Naive B cell (primary cell): Measurements from ENCODE around the gene C19orf25. TPM values are rescaled to one million over a fixed set of nuclear protein-coding genes. Genes with fewer than 3 reads are reported as not detected.
A peak's percentile ranks its signal among the peaks of the same experiment; 100 is the strongest.

ENCODE experiments used
- ATAC-seq, 2 donors: fragments of 150-1000 bp; cut with Tn5 transposase; 2 replicates each; pipeline ENCODE4 v1.10.0; 2021; ENCODE audit warnings: low read depth in 2 of 2, mild to moderate bottlenecking in 2 of 2, moderate library complexity in 2 of 2
- DNase-seq: peaks from one replicate; pipeline ENCODE4 v3.0.0; 2022
- H3K27ac Mint-ChIP-seq, 6 donors: one replicate each; pipeline ENCODE4 v1.8.0; 2020 to 2022; ENCODE audit warnings: mild to moderate bottlenecking in 6 of 6, mixed read lengths in 6 of 6, moderate library complexity in 5 of 6, inconsistent platforms in 2 of 6
- H3K27me3 Mint-ChIP-seq, 3 donors: one replicate each; pipeline ENCODE4 v1.8.0; 2021 to 2022; ENCODE audit warnings: mixed read lengths in 3 of 3, mild to moderate bottlenecking in 1 of 3
- H3K36me3 Mint-ChIP-seq, 2 donors: one replicate each; pipeline ENCODE4 v1.8.0; 2020 to 2022; ENCODE audit warnings: mixed read lengths in 2 of 2, inconsistent platforms in 1 of 2, mild to moderate bottlenecking in 1 of 2
- H3K4me1 Mint-ChIP-seq, 3 donors: one replicate each; pipeline ENCODE4 v1.8.0; 2020 to 2022; ENCODE audit warnings: mixed read lengths in 3 of 3, inconsistent platforms in 1 of 3, mild to moderate bottlenecking in 1 of 3, moderate library complexity in 1 of 3
- H3K4me3 Mint-ChIP-seq, 8 donors: one replicate each; pipeline ENCODE4 v1.8.0; 2020 to 2022; ENCODE audit warnings: mild to moderate bottlenecking in 8 of 8, mixed read lengths in 8 of 8, moderate library complexity in 8 of 8, inconsistent platforms in 2 of 8
- H3K9me3 Mint-ChIP-seq, 7 donors: one replicate each; pipeline ENCODE4 v1.8.0; 2020 to 2022; ENCODE audit warnings: mixed read lengths in 7 of 7, mild to moderate bottlenecking in 5 of 7, inconsistent platforms in 2 of 7, moderate library complexity in 1 of 7
- polyA plus RNA-seq, 6 donors: library from polyadenylated mRNA; unstranded; fragments of 300-500 nt; fragmentation: Illumina TruSeq; gene quantifications; one replicate each; pipeline ENCODE4 v1.2.3, GENCODE V29; 2021; ENCODE audit warnings: low read depth in 6 of 6

Gene C19orf25
- polyA plus RNA-seq, 6 donors from 2014 or later: 39.0 to 78.2 (median 46.9) TPM

DNA sequence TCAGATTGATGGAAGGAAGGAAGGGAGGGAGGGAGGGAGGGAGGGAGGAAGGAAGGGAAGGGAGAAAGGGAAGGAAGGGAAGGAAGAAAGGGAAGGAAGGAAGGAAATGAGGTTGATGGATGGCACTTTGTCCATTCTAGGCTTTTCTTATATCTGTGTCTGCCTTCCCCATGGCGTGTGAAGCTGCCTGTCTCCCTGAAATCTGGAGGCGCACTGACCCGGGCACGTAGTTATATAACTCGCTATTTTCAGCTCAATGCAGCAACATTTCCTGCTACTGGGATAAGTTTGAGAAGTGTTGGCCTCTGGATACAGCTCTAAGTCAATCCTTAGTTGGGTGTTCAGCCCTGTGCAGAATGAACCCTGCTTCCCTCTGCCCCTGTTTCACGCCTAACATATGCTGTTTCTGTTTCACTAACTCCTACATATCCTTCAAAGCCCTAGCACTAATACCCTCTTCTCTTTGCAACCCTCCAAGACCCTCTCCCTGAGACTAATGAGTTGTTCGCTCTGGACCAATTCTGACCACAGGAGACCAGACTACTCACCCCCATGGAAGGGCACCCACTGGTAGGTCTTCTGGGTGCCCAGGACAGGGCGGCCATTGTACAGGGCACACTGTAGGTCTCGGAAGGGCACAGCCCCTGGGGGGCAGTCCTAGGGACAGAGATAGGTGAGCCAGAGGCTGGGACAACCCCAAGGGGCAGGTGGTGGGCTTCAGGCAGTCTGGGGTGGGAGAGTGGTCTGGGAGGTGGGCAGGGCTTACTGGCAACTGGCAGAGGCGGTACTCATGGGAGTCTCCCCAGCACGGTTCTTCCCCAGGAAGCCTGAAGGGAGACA lies 30.8 kb upstream of the C19orf25 start:
- no peak for DNase-seq
- H3K27me3 Mint-ChIP-seq: peaks cover 24 to 82% (median 55%) of the 10 kb centered on the region in 3 donors
- peak overlapping the region in 1 of 6 donors; percentile 39 for H3K27ac Mint-ChIP-seq
- H3K4me3 Mint-ChIP-seq: peak overlapping the region in 3 of 8 donors; percentile 2 to 49 (median 48)
- ATAC-seq: no peak
- peaks cover 10 to 24% (median 19%) of the 10 kb centered on the region in 3 donors for H3K4me1 Mint-ChIP-seq
- H3K9me3 Mint-ChIP-seq: peaks cover 0 to 16% (median 9%) of the 10 kb centered on the region in 7 donors
- H3K36me3 Mint-ChIP-seq: peaks cover 0 to 7% of the 10 kb centered on the region in 2 donors

DNA sequence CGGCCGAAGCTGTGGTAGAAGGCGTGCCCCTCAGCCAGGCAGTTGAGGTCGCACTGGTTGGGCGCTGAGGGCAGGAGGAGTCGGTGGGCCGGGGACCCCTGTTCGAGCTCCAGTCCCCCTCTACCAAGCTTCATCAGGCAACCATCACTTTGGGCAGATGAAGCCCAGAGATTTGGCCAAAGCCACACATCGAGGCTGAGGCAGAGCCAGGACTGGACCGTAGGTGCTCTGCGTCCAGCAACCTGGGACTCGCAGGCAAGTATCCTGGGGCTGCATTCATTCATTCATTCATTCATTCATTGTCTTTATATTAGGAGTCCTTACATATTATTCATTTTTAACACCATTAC lies 29.5 kb upstream of the C19orf25 start:
- H3K27me3 Mint-ChIP-seq: peaks cover 31 to 83% (median 47%) of the 10 kb centered on the region in 3 donors
- no peak for ATAC-seq
- H3K9me3 Mint-ChIP-seq: peaks cover 0 to 18% (median 9%) of the 10 kb centered on the region in 7 donors
- H3K4me3 Mint-ChIP-seq: peak overlapping the region in 4 of 8 donors; percentile 31 to 86 (median 64)
- H3K4me1 Mint-ChIP-seq: peaks cover 10 to 22% (median 16%) of the 10 kb centered on the region in 3 donors
- H3K27ac Mint-ChIP-seq: peak overlapping the region in 2 of 6 donors; percentile 20 to 47
- peaks cover 0 to 7% of the 10 kb centered on the region in 2 donors for H3K36me3 Mint-ChIP-seq
- no peak for DNase-seq

DNA sequence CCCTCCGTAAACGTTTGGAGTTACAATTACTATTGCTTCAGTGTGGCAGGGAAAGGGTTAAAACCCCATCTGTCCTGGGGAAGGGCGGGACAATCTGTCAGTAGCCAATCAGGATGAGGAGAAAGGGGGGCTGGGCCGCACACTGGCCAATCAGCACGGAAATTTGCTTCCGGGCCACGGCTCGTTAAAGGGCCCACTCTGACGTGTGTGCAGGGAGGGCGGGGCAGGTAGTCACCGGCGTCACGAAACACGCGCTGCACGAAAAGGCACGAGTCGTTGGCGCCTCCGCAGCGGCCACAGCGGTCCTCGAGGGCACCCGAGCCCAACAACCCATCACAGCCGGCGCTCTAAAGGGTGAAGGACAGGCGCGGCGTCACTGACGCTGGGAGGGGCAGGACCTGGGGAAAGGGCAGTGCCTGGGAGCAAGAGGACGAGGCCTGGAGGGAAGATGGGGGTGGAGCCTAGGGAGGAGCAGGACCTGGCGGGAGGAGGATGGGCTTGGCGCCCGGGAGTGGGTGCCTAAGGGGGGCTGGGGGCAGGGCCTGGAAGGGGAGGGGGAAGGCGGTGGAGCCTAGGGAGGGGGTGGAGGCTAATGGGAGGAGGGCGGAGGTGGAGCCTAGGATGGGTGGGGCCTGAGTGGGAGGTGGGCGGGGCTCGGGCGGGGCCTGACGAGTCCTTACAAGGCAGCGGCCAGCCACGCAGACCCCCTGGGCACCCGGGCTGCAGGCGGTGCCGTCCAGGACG lies 28.9 kb upstream of the C19orf25 start:
- DNase-seq (peak; percentile 84), ATAC-seq (peak; percentile 89 to 92)
- peaks cover 31 to 89% (median 47%) of the 10 kb centered on the region in 3 donors for H3K27me3 Mint-ChIP-seq
- peak overlapping the region; percentile 66 to 91 (median 86) for H3K4me3 Mint-ChIP-seq
- H3K9me3 Mint-ChIP-seq: peaks cover 0 to 18% (median 9%) of the 10 kb centered on the region in 7 donors
- H3K27ac Mint-ChIP-seq: peak overlapping the region; percentile 82 to 98 (median 94)
- peaks cover 0 to 7% of the 10 kb centered on the region in 2 donors for H3K36me3 Mint-ChIP-seq
- peaks cover 10 to 24% (median 16%) of the 10 kb centered on the region in 3 donors for H3K4me1 Mint-ChIP-seq

DNA sequence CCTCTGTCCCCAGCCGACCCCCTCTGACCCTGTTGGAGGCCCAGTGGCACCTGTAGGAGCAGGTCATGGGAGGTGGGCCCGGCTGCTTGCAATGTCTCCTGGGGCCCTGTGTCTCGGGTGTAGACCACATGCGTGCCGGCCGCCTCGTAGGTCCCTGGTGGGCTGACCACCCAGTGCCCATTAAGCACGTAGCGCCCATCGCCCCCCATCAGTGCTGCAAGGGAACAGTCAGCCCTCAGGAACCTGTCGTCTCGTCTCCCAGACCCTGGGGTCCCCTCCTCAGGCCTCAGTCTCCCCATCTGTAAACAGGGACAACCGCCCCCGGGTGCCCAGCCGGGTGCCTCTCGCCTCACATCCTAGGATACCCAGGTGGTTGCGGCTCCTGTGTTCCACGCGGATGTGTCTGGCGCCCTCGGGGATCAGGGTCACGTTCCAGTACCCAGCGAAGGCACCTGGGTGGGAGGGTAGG lies 28.2 kb upstream of the C19orf25 start:
- peaks cover 0 to 18% (median 9%) of the 10 kb centered on the region in 7 donors for H3K9me3 Mint-ChIP-seq
- peaks cover 0 to 7% of the 10 kb centered on the region in 2 donors for H3K36me3 Mint-ChIP-seq
- peak overlapping the region in 6 of 8 donors; percentile 66 to 91 (median 82) for H3K4me3 Mint-ChIP-seq
- H3K27me3 Mint-ChIP-seq: peaks cover 31 to 89% (median 47%) of the 10 kb centered on the region in 3 donors
- ATAC-seq: no peak
- no peak for DNase-seq
- H3K27ac Mint-ChIP-seq: peak overlapping the region; percentile 82 to 98 (median 94)
- H3K4me1 Mint-ChIP-seq: peaks cover 10 to 22% (median 16%) of the 10 kb centered on the region in 3 donors

DNA sequence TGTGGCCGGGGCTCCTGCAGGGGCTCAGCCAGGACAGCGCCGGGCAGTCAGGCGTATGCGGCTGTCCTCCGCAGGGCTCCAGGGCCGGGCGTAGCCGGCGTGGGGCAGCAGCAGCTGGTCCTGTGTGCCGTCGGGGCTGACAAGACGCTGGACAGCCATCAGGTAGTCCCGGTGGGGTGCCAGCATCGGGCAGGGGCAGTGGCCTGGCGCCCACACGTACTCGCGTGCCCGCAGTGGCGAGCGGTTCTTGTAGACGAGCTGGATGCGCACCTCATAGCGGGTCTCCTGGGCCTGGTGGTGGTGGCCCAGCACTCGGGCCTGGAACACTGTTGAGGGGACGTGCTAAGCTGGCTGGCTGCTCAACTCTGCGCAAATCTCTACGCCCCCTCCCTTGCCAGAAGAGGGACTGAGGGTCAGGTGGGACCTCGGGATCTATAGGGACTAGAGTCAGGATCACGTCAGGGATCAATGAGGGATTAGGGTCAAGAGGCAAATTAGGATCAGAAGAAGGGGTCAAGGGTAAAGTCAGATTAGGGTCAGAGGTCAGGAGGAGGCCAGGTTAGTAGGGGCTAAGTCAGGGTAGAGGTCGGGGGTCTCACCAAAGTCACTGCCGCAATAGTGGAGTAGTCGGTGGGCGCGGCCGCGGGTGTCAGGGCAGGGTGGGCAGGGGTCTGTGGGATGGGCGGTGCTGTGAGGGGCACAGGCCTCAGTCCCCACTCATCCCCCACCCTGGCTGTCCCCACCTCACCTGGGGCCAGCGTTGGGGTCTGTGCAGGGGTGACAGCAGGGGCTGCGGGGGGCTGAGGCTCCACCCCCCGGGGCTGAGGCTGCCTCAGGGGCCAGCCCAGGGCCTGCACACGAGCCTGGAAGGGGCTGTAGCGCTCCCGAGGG lies 27.2 kb upstream of the C19orf25 start:
- Mint-ChIP-seq H3K36me3 (peaks cover 0 to 7% of the 10 kb centered on the region in 2 donors), H3K27ac (peak overlapping the region in 3 of 6 donors; percentile 59 to 78 (median 73)), H3K9me3 (peaks cover 0 to 18% (median 9%) of the 10 kb centered on the region in 7 donors), H3K4me1 (peaks cover 10 to 22% (median 16%) of the 10 kb centered on the region in 3 donors), H3K4me3 (peak overlapping the region in 3 of 8 donors; percentile 10 to 22 (median 14)), H3K27me3 (peaks cover 30 to 83% (median 39%) of the 10 kb centered on the region in 3 donors)
- DNase-seq (no peak), ATAC-seq (no peak)

DNA sequence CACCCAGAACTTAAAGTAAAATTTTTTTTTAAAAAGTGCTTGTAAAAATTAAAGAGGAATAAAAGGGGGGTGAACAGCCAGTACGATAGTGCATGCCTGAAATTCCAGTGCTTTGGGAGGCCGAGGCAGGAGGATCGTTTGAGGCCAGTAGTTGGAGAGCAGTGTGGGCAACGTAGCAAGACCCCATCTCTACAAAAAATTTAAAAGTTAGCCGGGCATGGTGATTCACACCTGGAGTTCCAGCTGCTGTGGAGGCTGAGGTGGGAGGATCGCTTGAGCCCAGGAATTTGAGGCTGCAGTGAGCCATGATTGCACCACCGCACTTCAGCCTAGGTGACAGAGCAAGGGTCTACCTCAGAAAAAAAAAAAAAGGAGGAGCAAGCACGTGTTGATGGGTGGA lies 26.0 kb upstream of the C19orf25 start:
- Mint-ChIP-seq H3K9me3 (peaks cover 0 to 17% (median 9%) of the 10 kb centered on the region in 7 donors), H3K27me3 (peaks cover 23 to 75% (median 27%) of the 10 kb centered on the region in 3 donors), H3K4me1 (peaks cover 10 to 24% (median 14%) of the 10 kb centered on the region in 3 donors), H3K27ac (peak overlapping the region in 2 of 6 donors; percentile 20 to 58), H3K36me3 (peaks cover 0 to 7% of the 10 kb centered on the region in 2 donors), H3K4me3 (no peak overlapping the region)
- DNase-seq (no peak), ATAC-seq (no peak)

DNA sequence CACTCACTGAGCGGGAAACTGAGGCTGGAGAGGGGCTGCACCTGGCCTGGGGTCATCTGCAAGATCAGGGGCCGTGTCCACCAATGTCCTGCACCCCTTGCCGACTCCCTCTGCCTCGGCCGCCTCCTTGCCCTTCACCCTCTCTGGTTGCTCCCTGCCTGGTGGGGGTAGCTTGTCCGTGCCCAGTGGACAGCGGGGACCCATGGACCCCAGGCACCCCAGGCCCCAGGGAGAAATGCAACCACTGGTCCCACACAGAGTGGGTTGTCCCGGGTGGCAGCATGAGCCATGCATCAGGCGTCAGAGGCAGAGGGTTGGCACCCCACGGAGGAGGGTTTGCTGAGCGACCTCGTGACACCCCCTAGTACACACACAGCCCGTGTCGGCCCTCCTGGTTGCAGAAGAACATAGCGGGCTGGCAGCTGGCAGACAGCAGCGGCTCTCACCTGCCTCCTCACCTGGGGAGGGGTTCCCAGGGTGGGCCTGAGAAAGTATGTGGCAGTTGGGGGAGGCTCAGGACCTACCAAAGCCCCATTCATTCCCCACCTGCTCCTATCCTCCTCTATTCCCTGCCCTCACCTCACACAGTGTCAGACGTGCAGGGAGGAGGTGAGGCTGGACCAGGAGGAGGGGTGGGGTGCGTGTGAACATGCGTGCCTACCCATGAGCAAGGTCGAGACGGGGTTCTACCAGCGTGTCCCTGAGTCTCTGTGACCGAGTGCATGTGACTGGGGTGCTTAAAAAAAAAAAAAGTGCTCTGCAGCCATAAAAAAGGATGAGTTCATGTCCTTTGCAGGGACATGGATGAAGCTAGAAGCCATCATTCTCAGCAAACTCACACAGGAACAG lies 25.1 kb upstream of the C19orf25 start:
- ATAC-seq (no peak), DNase-seq (no peak)
- Mint-ChIP-seq H3K4me3 (peak overlapping the region in 2 of 8 donors; percentile 36 to 63), H3K27ac (peak overlapping the region in 1 of 6 donors; percentile 30), H3K4me1 (peaks cover 10 to 24% (median 11%) of the 10 kb centered on the region in 3 donors), H3K9me3 (peaks cover 0 to 15% (median 9%) of the 10 kb centered on the region in 7 donors), H3K36me3 (peaks cover 0 to 7% of the 10 kb centered on the region in 2 donors), H3K27me3 (peaks cover 18 to 67% (median 22%) of the 10 kb centered on the region in 3 donors)

DNA sequence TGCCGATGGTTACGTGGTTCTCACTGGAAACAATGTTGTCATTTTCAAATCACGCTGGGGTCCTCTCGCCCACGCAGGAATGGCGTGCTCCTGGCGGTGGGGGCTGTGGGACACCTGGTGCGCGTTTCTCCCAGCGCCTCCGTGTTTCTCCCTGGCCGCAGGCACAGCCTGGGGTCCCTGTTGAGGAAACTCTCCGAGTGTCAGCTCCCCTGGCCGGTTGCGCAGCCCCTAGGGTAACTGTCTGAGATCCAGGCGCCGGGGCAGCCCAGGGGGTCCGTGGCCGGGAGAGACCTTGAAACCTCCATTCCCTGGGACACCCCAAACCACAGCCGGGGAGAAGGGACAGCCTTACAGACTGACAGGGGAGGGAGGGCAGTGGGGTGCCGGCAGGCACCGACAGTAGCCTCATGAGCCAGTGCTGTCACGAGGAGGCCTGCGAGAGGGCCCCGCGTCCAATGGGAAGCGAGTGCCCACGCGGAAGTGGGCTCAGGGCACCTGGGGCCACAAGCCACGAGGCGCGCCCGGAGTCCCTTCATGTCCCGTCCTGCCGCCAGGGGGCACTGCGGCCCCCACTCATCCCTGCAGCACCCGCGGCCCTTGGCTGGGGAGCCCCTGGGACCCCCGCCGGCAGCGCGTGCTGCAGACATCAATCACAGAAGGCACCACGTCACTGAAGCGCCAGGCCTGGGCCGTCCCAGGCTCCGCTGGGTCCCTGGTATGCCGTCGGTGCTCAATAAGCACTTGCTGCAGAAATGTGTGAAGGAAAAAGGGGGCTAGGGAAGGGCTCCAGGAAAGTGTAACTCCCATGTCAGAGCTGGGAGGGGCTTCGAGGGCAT lies 24.3 kb upstream of the C19orf25 start:
- Mint-ChIP-seq H3K27ac (peak overlapping the region in 1 of 6 donors; percentile 60), H3K27me3 (peaks cover 18 to 59% (median 22%) of the 10 kb centered on the region in 3 donors), H3K4me3 (peak overlapping the region in 1 of 8 donors; percentile 63), H3K36me3 (peaks cover 0 to 7% of the 10 kb centered on the region in 2 donors), H3K4me1 (peaks cover 10 to 22% (median 11%) of the 10 kb centered on the region in 3 donors), H3K9me3 (peaks cover 0 to 15% (median 4%) of the 10 kb centered on the region in 7 donors)
- ATAC-seq (peak; percentile 11 to 22), DNase-seq (peak; percentile 32)

DNA sequence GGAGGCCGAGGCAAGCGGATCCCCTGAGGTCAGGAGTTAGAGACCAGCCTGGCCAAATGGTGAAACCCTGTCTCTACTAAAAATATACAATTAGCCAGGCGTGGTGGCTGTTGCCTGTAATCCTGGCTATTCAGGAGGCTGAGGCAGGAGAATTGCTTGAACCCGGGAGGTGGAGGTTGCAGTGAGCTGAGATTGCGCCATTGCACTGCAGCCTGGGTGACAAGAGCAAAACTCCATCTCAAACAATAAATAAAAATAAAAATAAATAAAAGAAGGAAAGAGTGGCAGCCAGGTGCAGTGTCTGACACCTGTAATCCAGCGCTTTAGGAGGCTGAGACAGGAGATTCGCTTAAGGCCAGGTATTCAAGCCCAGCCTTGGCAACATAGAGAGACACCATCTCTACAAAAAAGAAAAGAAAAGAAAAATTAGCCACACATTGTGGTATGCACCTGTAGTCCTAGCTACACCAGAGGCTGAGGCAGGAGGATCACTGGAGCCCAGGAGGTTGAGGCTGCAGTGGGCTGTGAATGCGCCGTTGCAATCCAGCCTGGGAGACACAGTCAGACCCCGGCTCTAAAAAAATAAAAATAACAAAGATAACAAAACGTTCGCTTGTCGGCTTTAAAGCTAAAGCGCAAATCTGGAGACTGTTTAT lies 23.5 kb upstream of the C19orf25 start:
- ATAC-seq (no peak), DNase-seq (no peak)
- H3K27ac Mint-ChIP-seq: no peak overlapping the region
- peak overlapping the region in 1 of 8 donors; percentile 36 for H3K4me3 Mint-ChIP-seq
- H3K9me3 Mint-ChIP-seq: peaks cover 0 to 11% (median 2%) of the 10 kb centered on the region in 7 donors
- H3K27me3 Mint-ChIP-seq: peaks cover 14 to 57% (median 16%) of the 10 kb centered on the region in 3 donors
- H3K36me3 Mint-ChIP-seq: peaks cover 0 to 2% of the 10 kb centered on the region in 2 donors
- peaks cover 5 to 18% (median 6%) of the 10 kb centered on the region in 3 donors for H3K4me1 Mint-ChIP-seq

DNA sequence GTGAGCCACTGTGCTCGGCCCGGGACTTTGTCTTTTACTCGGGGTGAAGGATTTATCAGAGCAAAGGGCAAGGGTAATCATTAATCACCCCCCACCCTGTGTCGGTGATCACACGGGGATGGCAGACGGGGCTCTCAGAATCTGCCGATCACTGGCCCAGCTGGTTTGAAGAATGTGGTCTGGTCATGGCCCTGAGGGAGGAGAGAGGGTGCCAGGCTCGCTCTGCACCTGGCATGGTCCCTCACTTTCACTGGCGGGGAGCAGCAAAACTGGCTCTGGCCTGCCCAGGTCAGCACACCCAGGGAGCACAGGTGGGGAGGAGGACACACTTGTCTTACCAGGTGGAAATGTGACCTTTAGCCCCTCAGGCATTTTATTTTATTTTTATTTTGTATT lies 22.2 kb upstream of the C19orf25 start:
- Mint-ChIP-seq H3K36me3 (no peaks in the 10 kb centered on the region), H3K4me1 (peaks cover 0 to 11% (median 5%) of the 10 kb centered on the region in 3 donors), H3K27ac (no peak overlapping the region), H3K9me3 (peaks cover 0 to 10% (median 2%) of the 10 kb centered on the region in 7 donors), H3K27me3 (peaks cover 10 to 57% (median 17%) of the 10 kb centered on the region in 3 donors), H3K4me3 (no peak overlapping the region)
- no peak for DNase-seq
- no peak for ATAC-seq
